Measurements from ENCODE around the gene MTF1.

Gene MTF1

DNA sequence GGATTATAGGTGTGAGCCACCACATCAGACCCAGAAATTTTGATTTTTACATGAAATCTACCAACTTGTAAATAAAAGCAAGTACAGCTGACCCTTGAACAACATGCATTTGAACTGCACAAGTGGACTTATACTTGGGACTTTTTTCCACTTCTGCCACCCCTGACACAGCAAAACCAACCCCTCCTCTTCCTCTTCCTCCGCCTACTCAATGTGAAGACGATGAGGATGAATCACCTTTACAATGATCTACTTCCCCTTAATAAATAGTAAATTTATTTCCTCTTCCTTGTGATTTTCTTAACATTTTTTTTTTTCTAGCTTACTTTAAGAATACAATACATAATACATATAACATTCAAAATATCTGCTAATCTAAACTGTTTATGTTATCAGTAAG lies 33.9 kb downstream of the MTF1 start:
- no peak for DNase-seq

DNA sequence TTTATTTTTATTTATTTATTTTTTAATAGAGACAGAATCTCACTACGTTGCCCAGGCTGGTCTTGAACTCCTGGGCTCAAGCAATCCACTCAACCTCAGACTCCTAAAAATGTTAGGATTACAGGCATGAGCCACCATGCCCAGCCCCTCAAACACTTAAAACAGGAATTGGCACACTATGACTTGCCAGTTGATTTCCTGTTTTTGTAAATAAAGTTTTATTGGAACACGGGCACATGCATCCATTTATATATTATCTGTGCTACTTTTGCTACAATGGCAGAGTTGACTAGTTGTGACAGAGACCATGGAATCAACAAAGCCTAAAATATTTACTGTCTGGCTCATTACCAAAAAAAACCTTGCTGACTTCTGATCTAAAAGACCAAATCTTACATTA lies 35.4 kb downstream of the MTF1 start:
- DNase-seq: no peak

DNA sequence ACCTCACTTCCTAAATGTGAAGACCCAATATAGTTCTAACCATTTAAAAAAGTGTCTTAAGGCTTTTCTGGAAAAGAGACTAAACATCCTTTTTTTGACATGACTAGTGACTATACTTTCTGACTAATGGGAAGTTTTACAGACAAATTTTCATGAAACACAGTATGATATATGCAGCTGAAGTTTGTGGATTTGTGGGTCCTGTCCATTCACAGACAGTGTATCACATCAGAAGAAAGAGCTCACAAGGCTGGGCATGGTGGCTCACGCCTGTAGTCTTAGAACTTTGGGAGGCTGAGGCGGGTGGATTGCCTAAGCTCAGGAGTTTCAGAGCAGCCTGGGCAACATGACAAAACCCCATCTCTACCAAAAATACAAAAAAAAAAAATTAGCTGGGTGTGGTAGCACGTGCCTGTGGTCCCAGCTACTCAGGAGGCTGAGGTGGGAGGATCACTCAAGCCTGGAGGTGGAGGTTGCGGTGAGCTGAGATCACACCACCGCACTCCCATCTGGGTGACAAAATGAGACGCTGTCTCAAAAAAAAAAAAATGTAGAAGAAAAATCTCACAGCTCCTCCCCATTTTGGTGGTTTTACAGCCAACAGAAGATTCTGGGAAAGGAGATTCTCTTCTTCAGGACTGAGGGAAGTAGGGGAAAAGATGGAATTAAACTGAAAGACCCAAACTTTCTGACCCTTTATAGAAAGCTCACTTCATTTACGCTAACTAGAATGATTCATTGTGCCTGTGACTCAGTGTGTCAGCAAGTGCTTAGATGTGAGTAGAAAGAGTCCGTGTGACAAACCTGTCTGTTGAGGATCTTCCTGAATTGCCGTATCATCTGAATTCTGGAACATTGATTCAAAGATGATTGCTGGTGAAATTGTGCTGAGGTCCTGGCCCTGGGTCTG lies 36.2 kb downstream of the MTF1 start:
- DNase-seq: no peak

DNA sequence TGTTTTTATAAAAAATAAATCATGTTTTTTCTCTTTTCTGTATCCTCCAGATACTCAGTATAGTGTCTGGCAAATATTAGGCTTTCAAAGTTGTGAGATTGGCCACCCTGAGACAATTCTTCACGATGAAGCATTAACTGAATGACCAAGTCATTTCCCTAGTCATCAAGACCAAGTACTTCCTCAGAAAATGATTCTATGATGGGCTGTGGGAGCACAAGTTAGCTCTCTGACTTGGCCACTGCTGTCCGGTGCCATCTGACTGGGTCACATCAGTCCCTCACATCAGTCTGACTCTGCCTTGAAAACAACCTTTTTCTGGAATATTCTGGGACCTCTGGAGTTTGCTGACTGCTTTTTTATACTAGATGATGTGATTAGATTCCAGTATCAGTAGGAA lies 37.9 kb downstream of the MTF1 start:
- no peak for DNase-seq

DNA sequence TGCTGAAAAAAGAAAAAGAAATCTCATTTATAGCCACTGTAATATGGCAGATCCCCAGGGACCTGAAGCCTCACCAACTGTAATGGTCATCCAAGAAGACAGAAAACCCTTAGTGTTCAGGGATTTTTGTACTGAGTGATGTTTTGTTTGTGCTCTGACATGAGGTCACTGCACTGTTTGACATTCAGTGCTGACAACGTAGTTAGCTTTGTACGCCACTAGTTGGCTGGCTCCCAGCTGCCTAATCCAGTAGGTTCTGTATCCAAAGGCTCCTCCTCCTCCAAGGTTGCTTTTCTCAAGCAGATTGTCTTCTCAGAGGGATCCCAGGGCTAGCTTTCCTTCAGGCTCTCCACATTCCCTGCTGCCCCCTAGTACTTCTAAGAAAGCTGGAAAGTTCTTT lies 41.9 kb downstream of the MTF1 start:
- no peak for DNase-seq

DNA sequence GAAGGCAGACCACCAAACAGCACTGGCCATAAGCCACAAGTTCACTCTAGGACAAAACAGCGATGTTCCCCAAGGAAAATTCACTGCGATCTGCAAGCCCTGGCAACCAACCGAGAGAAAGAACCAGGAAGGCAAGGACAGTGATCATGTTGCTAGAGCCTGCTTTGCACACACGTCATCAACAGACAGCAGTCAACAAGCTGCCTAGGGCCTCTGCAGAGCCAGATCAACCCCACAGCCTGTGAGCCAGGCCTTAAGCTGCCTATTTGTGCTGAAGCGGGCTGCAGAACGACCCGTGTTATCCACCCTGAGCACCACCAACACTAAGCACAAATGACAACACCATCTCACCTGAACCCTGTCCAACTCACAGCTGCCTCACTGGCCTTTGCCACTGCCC lies 45.1 kb downstream of the MTF1 start:
- DNase-seq: no peak

DNA sequence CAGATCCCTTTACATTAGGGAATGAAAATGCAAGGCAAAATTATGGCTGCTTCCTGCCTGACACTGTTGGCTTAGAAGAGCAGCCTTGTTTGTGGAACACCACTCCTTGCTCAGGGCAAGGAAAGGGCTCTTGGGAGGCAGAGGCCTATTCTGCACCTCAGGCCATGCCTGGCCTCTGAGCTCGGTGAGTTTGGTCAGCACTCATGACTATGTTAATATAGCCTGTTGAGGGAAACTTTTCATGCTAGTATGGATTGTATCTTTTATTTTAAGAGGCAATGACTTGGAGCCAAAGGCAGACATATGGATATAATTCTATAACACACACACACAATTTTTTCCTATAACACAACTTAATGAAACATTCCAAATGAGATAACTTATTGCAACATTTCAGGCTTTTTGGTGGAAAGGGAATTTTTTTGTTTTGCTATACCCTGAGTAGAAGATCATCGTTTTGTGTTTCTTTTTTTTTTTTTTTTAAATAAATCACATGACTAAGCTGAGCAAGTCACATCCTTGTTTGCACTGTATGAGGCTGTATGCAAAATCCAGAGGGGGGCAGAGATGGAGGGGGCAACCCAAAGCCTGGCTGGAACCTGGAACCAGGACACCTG lies 45.8 kb downstream of the MTF1 start:
- no peak for DNase-seq

DNA sequence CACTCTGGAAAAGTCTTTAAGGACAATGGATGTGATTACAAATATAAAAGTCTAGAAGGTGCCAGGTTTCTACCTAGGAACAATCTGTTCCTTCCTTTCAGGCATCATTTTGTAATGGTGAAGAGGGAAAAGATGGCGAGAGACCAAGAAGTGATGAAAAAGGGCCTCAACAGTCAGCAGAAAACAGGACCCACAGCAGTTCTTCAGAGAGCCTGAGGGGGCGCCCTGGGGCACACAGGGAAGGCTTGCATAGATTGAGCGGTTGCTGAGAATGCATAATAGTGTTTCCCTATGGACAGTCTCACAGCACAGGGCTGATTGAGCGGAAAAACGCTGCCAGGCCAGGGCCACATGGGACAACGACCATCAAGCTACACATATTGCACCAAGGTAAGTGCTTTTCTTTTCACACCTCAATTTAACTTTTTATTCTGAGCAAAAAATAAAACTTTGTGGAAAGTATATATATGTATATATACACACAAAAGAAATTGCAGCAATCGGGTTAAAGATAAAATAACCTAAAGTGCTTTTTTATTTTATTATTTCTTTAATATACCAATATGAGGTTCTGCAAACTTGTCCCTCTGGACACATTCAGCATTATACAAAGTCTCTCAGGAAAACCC lies 48.3 kb downstream of the MTF1 start:
- peak; percentile 7 to 13 for DNase-seq

DNA sequence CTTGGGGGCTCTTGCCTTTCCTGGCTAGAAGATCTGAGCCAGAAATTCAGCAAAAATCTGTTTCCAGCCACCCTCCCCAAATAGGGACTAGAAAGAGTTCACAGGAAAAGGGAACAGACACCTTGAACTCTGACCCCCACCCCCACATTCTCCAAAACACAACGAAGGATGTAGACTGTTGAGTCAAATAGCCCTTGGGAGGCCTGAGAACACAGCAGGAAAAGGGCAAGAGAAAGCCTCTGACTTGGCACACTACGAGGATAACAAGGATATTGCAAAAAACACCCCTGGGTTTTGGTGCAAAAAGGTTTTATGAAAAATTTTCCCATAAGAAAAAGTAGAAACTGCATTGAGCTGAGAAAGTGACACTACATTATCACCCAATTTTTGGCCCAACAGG lies 49.5 kb downstream of the MTF1 start:
- no peak for DNase-seq

DNA sequence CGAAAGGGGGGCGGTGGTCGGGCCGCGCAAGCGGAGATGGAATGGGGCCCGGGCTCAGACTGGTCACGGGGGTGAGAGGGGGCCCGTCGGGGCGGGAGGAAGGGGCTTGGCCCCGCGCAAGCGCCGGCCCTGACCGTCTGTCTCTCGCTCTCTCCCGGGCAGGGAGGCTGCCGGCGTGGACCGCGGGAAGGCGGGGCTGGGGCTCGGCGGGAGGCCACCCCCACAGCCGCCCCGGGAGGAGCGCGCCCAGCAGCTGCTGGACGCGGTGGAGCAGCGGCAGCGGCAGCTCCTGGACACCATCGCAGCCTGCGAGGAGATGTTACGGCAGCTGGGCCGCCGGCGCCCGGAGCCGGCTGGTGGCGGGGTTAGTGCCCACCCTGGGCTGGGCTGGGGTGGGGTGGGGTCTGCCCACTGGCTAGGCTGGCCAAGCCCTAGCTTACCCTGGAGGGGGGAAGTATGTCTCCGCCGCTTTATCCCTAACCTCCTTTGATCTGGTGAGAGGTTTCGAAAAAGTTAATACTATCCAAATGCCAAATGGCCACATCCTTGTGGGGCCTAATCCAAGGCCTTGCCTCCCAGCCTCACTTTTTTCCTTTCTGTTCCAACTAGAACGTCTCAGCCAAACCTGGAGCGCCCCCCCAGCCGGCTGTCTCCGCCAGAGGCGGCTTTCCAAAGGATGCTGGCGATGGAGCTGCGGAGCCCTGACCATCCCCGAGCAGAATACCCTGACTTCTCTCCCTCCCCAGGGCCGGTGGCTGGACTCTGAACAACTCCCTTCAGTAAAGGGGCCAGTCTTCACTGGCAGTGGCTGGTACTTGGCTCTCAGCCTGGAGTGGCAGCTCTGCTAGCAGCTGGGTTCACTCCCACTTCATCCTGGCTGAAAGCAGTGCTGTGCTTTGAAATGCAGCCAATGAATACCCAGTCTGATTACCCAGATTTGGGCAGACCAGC lies 50.7 kb downstream of the MTF1 start:
- DNase-seq: peak; percentile 41 to 47

DNA sequence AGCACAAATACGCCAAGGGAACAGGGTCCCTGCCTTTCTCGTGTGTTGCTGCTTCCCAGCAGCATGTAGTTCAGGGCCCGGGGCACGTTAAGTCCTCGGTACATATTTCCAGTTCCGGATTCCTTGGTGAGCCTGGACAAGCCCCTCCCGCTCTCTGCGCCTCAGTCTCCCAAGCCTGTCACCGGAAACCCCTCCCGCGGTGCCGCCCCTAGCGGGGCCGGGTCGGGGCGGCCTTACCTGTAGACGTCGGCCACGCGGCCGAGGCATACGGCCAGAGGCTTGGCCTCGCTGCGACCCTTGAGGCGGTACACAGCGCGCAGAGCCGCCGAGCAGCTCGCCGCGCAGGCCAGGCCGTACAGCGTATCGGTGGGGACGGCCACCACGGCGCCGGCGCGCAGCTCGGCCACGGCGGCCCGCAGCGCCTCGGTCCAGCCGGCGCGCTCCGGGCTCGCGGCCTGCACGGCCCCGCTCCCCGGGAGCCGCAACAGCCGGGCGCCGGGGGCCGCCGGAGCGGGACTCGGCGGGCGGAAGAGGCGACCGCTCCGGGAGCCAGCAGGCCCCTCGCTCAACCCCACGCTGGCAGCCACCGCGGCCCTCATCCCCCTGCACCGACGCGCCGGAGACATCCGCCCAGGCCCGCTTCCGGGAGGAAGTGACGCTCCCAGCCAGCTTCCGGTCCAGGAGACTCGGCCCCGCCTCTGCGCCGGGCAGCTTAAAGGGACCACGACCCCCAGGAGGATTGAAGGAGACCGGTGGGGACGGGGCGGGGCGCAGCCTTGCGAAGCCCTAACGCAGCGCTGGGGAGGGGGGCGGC lies 51.6 kb downstream of the MTF1 start, which contains the start of the genes C1orf122 and YRDC:
Gene C1orf122, plus strand, starts transcription at position 236 of the 814 bp plus-strand sequence. CDS start 615 bp downstream, outside the sequence.
Gene YRDC, minus strand, starts transcription at position 654 of the 814 bp plus-strand sequence. Its CDS starts 28 bp downstream, at position 626.
- peak; percentile 60 to 91 for DNase-seq

DNA sequence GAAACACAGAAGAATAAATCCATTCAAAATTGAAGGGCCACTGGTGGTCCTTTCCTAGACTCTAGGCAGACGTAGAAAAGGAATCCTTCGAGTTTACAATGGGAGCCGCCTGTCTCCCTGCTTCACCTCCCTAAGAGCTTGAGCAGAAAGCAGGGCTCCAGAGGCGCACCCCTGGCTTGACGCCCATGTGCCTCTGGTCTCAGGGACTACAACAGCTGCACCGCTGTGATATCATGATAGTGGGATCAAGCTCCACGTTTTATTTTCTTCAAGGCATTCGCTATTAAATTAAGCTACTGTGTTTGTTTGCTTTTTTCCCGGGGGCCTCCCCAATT lies 52.2 kb downstream of the MTF1 start:
- no peak for DNase-seq

DNA sequence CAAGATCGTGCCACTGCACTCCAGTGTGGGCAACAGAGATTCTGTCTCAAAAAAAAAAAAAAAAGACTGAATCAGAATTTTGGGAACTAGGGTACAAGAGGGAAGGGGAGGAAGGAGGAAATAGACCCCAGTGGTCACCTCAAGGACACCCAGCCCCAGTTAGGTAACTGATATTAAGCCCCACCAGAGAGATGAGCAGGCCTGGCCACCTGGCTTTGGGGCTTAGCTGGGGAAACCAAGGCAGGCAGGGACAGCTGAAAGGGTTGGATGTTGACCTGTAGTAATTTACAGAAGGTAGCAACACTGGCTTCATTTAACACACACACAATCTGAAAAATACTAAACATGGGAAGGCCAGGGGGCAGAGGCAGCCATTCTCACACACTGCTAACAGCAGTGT lies 57.0 kb downstream of the MTF1 start:
- DNase-seq: no peak

DNA sequence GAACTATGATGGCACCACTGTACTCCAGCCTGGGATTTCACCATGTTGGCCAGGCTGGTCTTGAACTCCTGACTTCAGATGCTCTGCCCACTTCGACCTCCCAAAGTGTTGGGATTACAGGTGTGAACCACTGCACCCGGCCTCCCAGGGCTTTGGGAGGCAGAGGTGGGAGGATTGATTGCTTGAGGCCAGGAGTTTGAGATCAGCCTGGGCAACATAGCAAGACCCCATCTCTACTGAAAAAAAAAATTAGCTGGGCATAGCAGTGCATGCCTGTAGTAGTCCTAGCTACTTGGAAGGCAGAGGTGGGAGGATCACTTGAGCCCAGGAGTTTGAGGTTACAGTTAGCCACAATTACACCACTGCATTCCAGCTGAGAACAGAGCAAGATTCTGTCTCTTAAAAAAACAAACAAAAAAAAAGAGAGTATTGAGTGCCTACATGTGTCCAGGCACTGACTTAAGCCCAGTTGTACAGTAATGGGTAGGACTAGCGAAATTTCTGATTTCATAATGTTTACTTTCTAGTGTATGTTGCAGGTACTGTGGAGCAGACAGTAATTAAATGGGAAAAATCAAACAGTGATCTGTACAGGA lies 61.5 kb downstream of the MTF1 start:
- DNase-seq: no peak

DNA sequence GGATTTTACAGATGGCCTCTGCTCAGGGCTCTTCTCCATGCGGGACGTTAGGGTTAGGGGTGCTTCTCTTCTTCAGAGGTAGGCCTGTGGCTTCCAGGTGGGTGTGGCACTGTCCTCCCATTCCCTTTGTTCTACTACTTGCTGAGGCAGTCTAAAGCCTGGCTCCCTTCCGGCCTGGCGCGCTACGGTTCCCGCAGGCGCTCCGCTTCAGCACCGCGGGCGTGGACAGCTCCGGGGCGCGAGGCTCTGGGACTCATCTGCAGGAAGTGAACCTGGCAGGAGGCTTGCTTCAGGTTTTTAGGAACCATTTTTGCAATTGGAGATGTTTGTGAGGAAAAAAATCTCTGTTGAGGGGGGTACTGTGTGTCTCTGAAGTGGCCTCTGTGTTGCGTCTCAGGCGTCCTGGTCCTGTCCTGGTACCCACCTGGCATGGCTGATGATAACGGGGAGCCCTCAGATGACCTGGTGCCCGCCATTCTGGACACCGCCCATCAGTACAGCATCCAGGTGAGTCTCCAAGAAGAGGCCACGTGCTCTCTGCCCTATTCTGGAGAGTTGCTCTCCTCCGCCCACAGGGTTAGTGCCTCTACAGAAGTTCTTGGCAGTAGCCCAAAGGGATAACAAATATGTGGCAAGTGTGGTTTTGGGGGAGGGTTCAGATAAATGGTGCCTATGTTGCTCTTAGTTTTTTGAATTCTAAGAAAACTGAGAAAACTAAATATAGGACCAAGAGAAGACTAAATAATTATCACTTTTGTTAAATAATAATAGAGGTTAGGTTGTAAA lies 63.9 kb downstream of the MTF1 start:
- no peak for DNase-seq

DNA sequence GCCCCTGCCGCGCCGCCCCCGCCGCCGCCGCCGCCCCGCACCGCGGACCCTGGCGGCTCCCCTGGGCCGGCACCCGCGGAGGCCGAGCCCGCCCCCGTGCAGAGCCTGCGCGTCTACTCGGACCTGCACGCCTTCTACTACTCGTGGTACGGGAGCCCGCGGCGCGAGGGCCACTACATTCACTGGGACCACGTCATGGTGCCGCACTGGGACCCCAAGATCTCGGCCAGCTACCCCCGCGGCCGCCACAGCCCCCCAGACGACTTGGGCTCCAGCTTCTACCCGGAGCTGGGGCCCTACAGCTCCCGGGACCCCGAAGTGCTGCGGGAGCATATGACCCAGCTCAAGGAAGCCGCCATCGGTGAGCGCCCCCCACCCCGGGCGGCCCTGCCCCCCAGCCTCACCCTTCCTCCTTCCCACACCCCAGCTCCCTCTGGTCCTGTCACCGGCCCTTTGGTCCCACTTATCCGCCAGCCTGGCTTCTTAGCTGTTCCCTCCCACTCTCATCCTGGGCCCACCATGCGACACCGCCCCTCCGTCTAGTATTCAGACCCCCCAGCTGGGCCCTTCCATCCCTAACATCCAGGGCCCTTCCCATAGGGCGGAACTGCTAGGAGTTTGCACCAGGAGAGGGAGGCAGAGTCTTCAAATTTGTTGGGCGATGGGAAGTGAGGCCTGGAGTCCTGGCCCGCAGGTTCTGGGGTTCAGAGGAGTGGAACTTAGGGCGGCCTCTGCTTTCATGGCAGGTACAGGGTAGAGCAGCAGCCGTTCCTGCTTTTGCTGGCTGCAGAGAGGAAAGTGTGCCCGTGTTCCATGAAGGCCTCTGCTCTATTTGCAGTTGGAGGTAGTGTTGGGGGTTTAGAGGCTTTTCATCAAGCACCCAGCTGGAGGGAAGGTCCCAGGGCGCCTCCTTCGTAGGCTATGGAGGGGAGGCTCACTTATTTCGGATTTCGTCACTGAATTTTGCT lies 64.7 kb downstream of the MTF1 start:
- DNase-seq: no peak

DNA sequence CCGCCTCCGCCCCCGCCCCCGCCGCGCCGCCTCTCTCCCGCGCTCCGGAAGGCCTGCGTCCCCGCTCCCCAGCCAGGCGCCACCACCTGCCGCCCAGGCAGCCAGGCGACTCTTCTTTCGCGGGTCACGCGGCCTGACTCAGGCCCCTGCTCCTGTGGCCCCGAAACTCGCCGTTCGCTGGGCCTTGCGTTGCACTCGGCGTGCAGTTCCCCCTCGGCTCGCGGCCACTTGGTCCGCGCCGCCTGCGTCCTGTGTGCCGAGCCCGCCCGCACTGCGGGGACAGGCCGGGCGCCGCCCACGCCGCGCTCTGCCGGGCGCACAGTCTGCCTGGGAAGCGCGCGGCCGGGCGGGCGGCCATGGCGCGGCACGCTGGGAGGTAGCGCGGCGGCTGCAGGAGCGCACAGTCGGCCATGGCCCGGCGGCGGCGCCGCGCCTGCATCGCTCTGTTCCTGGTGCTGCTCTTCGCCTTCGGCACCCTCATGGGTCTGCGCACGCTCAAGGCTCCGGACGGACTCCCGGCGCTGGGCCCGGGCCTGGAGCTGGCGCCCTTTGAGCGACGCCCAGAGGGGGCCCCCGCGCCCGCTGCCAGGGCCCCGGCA lies 65.5 kb downstream of the MTF1 start, which contains the start of gene MANEAL:
Gene MANEAL, plus strand, starts transcription at position 75 of the 599 bp plus-strand sequence. Its CDS starts 336 bp downstream, at position 411.
- peak; percentile 20 to 57 for DNase-seq

DNA sequence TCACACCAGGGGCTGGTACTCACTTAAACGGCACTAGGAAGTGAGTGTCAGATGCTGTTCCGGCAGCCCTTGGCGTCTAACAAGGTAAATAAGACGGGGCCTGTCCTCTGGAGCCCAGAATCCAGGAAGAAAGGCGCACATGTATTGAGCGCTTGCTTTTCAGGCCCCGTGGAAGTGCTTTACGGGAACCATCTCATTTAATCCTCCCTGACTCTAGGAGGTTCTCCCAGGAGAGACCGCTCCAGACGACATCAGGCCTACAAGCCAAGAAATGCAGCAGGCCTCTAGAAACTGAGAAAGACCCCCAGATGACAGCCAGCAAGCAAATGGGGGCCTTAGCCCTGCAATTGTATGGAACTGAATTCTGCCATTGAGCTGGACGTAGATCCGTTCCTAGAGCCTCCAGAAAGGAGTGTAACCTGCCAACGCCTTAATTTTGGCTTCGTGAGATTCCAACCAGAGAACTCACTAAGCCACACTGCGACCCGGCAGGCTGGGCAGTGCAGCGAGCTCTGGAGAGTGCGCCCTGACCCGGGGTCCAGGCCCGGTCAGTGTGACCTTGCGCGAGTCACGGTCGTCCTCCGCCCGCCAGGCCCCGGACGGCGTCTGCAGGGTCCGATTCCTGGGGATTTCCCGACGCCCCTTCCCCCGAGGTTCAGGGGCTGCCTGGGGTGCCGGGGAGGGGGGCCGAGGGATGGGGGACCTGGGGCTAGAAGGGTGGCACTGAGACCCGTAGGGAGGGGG lies 66.3 kb downstream of the MTF1 start:
- no peak for DNase-seq

All from NCI-H187 (cell line).